ENCODE data around the gene HPS6. TPM values are rescaled to one million over a fixed set of nuclear protein-coding genes. Genes with fewer than 3 reads are reported as not detected.

Gene HPS6
- total RNA-seq (2014; rRNA removed; shearing (Covaris generic)): 23.8 and 28.2 TPM in 2 replicates
- total RNA-seq (2022): 19.2 and 21.7 TPM in 2 replicates
- Bru-seq, nascent RNA: percentile 54 among the genes with signal in this experiment
- percentile 49 among the genes with signal in this experiment for BruChase-seq, experiment 1, labeled RNA remaining after a 6-hour chase
- percentile 71 among the genes with signal in this experiment for BruChase-seq, experiment 2, labeled RNA remaining after a 2-hour chase
- long read RNA-seq, transcript HPS6-201 (1 exons, 2,649 nt): major isoform, 30 of 30 reads
- long read RNA-seq, partial matches to known transcripts: 0 of 30 reads
- long read RNA-seq, other reads (novel, unspliced or antisense): 0 of 30 reads

- CTCF ChIA-PET (ENCODE audit: unreplicated experiment): no interaction called here
- BruUV-seq (replicated peaks): no TSS peak
- H3K4me3 ChIP-seq (ENCODE audit: low read depth, low read length, poor library complexity, severe bottlenecking): peak within 1 kb of the TSS; percentile 100
- peak within 1 kb of the TSS; percentile 91 for H2AFZ ChIP-seq (ENCODE audit: low read length)
- DNase-seq (ENCODE audit: low spot score): peak; percentile 92
- intact Hi-C loops (cut with micrococcal nuclease; ENCODE audit: unreplicated experiment): loop anchor here (1.0 to 2.0 kb wide), 2 partner anchors 9 to 50 kb away; partner anchors contain the start of gene ARMH3
- H3K36me3 ChIP-seq (ENCODE audit: insufficient read depth, low read length): peaks cover 20% of the 10 kb centered on the region; the same call in 1 of the 2 replicates
- no peaks in the 10 kb centered on the region for H3K9me3 ChIP-seq (ENCODE audit: low read length)
- H3K9me2 ChIP-seq (ENCODE audit: insufficient read depth, low read length): no peaks in the 10 kb centered on the region
- TF ChIP-seq CTCF (conservative IDR thresholded peaks at IDR 0.05; ENCODE audit: low read length) (peak; percentile 65), EZH2phosphoT487 (IDR thresholded peaks at IDR 0.05; ENCODE audit: borderline replicate concordance, low read depth, low read length) (no peak)
- H3K27ac ChIP-seq (ENCODE audit: low read depth, low read length, poor library complexity, severe bottlenecking): peak within 1 kb of the TSS; percentile 36
- no peaks in the 10 kb centered on the region; the same call in 1 of the 2 replicates for H4K20me1 ChIP-seq (ENCODE audit: insufficient read depth, low read length)
- peak within 1 kb of the TSS; percentile 85 for H3K4me2 ChIP-seq (ENCODE audit: low read length)
- POLR2A ChIA-PET: interaction anchor here (0.6 kb wide), 1 partner anchor 10 kb away, joined by 4 read pairs; no protein-coding TSS in a partner anchor
- peaks cover 7% of the 10 kb centered on the region; the same call in 1 of the 2 replicates for H3K79me2 ChIP-seq (ENCODE audit: insufficient read depth, low read depth, low read length)
- H3K4me1 ChIP-seq (ENCODE audit: insufficient read depth, low read length, poor library complexity, severe bottlenecking): peaks cover 17% of the 10 kb centered on the region
Observed at GRCh38 chr10:102064868-102065560, at the start of gene HPS6. TSS of gene HPS6 (plus strand) at chr10:102065349. CDS start at chr10:102065475, 126 bp downstream.

GRCh38 chr10:102016416-102016815, 48.7 kb upstream of the HPS6 start:
- Histone ChIP-seq H2AFZ (ENCODE audit: low read length) (no peak overlapping the region), H3K4me3 (ENCODE audit: low read depth, low read length, poor library complexity, severe bottlenecking) (no peak overlapping the region), H3K4me2 (ENCODE audit: low read length) (no peak overlapping the region), H3K9me3 (ENCODE audit: low read length) (peaks cover 5% of the 10 kb centered on the region; the same call in 1 of the 2 replicates), H3K79me2 (ENCODE audit: insufficient read depth, low read depth, low read length) (no peaks in the 10 kb centered on the region), H3K27ac (ENCODE audit: low read depth, low read length, poor library complexity, severe bottlenecking) (no peak overlapping the region), H3K4me1 (ENCODE audit: insufficient read depth, low read length, poor library complexity, severe bottlenecking) (no peaks in the 10 kb centered on the region), H3K9me2 (ENCODE audit: insufficient read depth, low read length) (no peaks in the 10 kb centered on the region), H3K36me3 (ENCODE audit: insufficient read depth, low read length) (peaks cover 23% of the 10 kb centered on the region), H4K20me1 (ENCODE audit: insufficient read depth, low read length) (no peaks in the 10 kb centered on the region)
- intact Hi-C loops (cut with micrococcal nuclease; ENCODE audit: unreplicated experiment): loop anchor here (5.0 kb wide), 1 partner anchor 56 kb away; no protein-coding TSS in a partner anchor
- POLR2A ChIA-PET: interaction anchor here (0.9 kb wide), 1 partner anchor 18 kb away, joined by 3 read pairs; no protein-coding TSS in a partner anchor
- CTCF ChIA-PET (ENCODE audit: unreplicated experiment): no interaction called here
- no peak for TF ChIP-seq EZH2phosphoT487 (IDR thresholded peaks at IDR 0.05; ENCODE audit: borderline replicate concordance, low read depth, low read length)
- no peak for TF ChIP-seq CTCF (conservative IDR thresholded peaks at IDR 0.05; ENCODE audit: low read length)
- no peak for DNase-seq (ENCODE audit: low spot score)
- no TSS peak for BruUV-seq (replicated peaks)
